Motor neuron (in vitro differentiated cells): Measurements from ENCODE around the gene MLKL. TPM values are rescaled to one million over a fixed set of nuclear protein-coding genes. Genes with fewer than 3 reads are reported as not detected.

ENCODE experiments used
- ATAC-seq, 8 experiments: fragments of 200-7000 bp; cut with Tn5 transposase; replicated peaks in 6 of 8; 2 replicates each; pipeline ENCODE4 v1.8.0; 2021; ENCODE audit warnings: mild to moderate bottlenecking in 8 of 8, moderate library complexity in 8 of 8
- H3K27ac ChIP-seq, 2 donors: fragments of 250-450 bp; sonication (Bioruptor Pico); 2 replicates each; pipeline ENCODE4 v1.9.0; 2021; ENCODE audit warnings: antibody characterized with exemption in 2 of 2, mild to moderate bottlenecking in 2 of 2, moderate library complexity in 1 of 2
- H3K4me1 ChIP-seq, 2 donors: fragments of 250-450 bp; sonication (Bioruptor Pico); replicated peaks in 1 of 2; 2 replicates each; pipeline ENCODE4 v1.6.1; 2021; ENCODE audit warnings: antibody characterized with exemption in 2 of 2, mild to moderate bottlenecking in 2 of 2, moderate library complexity in 1 of 2
- H3K4me3 ChIP-seq, 5 donors: fragments of 250-450 bp; sonication (Bioruptor Pico); 2 replicates each; pipeline ENCODE4 v1.9.0; 2021; ENCODE audit warnings: antibody characterized with exemption in 5 of 5, mild to moderate bottlenecking in 5 of 5, moderate library complexity in 4 of 5
- WGBS, 10 experiments: fragments of 450-650 bp; shearing (Covaris generic); methylation state at CpG; one replicate each; pipeline ENCODE4 v1.0.0; 2022; 5-methylcytosine and 5-hydroxymethylcytosine counted together
- in situ Hi-C, 9 experiments: fragments of 400-800 bp; cut with MboI; loops; one replicate each; pipeline ENCODE4 v1.15.0; 2021; ENCODE audit warnings: low sequenced_read_pairs in 9 of 9, low pct_unique_long_range_greater_than_20kb in 2 of 9; ENCODE audit not compliant: unreplicated experiment in 9 of 9
- total RNA-seq, 8 experiments: library from RNA; unstranded; fragments of 300-600 nt; gene quantifications; 2 replicates each; pipeline versions ENCODE4 v1.2.3 to v1.2.4, GENCODE V29; 2022

The MLKL gene
- total RNA-seq, 8 experiments from 2014 or later: 0.21 to 6.3 (median 1.2) TPM; not detected in 1

DNA sequence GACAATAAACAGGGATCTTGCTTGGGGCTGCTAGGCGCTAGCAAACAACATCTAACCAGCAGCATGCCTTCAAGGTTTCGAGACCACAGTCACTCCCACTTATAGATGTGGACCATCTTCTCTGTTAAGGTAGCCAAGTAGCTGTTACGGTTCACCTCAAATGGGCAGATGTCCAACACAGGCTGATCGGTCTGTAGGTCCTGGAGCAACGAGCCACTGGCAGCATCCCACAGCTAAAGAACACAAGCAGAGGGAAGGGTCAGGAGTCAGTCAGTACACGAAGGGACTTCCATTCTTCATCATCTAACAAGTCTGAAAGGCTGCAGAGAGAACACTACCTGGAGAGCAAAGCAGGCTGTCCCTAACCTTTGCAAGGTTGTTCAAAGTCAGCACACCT, 76.8 kb downstream of the MLKL start:
- WGBS, 10 experiments: 93 to 100% (median 100%) methylated on average over 1 to 3 of the region's 6 CpGs; no CpG with 5 or more reads in 7 of the 10 experiments
- Histone ChIP-seq H3K4me1 (no peaks in the 10 kb centered on the region), H3K27ac (no peak overlapping the region), H3K4me3 (no peak overlapping the region)
- no peak for ATAC-seq
- in situ Hi-C loops: loop anchor here in 2 of 9 experiments (25.0 kb wide), 2 partner anchors 137 to 162 kb away; no protein-coding TSS in a partner anchor

DNA sequence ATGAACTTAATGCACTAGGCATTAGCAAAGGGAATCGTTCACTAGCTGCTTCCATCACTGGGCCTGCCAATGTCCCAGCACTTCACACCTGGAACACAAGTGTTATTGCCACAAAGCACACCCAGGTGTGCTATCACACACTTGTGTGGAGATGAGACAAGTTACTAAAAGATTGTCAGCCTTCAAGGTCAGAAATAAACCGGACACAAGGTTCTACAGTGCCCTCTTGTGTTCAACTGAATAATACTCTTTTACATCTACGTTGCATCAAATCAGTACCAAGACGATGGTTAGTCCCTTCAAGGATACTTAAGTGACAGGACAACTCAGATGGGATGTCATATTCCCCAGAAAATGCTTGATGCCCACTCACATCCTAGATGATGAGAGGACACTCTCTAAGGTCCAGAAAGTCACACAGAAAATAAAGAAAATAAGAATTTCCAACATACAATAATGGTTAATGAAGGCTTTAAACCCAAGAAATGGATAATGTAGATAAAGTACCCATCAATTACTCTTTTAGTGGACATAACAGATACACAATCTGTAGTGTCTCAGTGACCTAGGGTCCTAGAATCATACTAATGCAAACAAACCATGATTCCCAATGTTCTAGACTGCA, 77.3 kb downstream of the MLKL start:
- in situ Hi-C loops: loop anchor here in 2 of 9 experiments (25.0 kb wide), 2 partner anchors 136 to 161 kb away; no protein-coding TSS in a partner anchor
- Histone ChIP-seq H3K4me1 (no peaks in the 10 kb centered on the region), H3K27ac (no peak overlapping the region), H3K4me3 (no peak overlapping the region)
- ATAC-seq: peak in 6 of 8 experiments; percentile 31 to 70 (median 52)
- WGBS, 10 experiments: 25 to 67% (median 32%) methylated on average over 1 to 4 of the region's 4 CpGs; no CpG with 5 or more reads in 2 of the 10 experiments

DNA sequence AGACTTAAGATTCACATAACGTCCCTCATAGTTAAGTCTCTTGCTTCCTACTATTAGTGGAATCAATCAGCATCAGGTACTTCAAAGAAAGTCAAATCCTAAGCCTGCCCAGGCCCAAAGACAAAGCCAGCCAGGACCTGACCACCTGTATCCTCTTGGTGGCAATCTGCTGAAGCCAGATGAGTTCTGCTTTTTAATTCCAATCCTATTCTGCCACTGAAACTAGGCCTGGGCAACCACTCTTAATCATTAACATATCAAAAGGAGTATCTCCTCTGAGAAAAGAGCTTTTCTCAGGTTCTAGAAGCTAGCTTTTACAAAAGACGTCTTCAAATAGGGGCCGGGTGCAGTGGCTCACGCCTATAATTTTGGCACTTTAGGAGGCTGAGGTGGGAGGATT, 78.7 kb downstream of the MLKL start:
- in situ Hi-C loops: loop anchor here in 2 of 9 experiments (25.0 kb wide), 2 partner anchors 135 to 160 kb away; no protein-coding TSS in a partner anchor

More for the DNA sequence above, 78.7 kb downstream of the MLKL start:
- no peaks in the 10 kb centered on the region for H3K4me1 ChIP-seq
- no peak overlapping the region for H3K4me3 ChIP-seq
- H3K27ac ChIP-seq: no peak overlapping the region
- no peak for ATAC-seq
- WGBS, 10 experiments: 78 to 100% (median 94%) methylated on average over 1 to 4 of the region's 4 CpGs; no CpG with 5 or more reads in 2 of the 10 experiments

Other genes with a start within 250 kb of the MLKL start
- 100 to 1,000 TPM in 4 of 8 experiments, 10 to 100 TPM in 4; 69.9 to 171 (median 90.4) TPM for gene GLG1, start 93.7 kb downstream of the MLKL start, total RNA-seq
- 10 to 100 TPM in 5 of 8 experiments, 1 to 10 TPM in 3; 9.1 to 46.0 (median 12.6) TPM for gene RFWD3, start 34.0 kb downstream of the MLKL start, total RNA-seq
- 1 to 10 TPM in 2 of 8 experiments, under 1 TPM in 3, not detected in 3; 0.52 to 3.3 (median 0.92) TPM for gene FA2H, start 74.0 kb upstream of the MLKL start, total RNA-seq